ENCODE measurements around the gene CNIH2.

CNIH2 gene

DNA sequence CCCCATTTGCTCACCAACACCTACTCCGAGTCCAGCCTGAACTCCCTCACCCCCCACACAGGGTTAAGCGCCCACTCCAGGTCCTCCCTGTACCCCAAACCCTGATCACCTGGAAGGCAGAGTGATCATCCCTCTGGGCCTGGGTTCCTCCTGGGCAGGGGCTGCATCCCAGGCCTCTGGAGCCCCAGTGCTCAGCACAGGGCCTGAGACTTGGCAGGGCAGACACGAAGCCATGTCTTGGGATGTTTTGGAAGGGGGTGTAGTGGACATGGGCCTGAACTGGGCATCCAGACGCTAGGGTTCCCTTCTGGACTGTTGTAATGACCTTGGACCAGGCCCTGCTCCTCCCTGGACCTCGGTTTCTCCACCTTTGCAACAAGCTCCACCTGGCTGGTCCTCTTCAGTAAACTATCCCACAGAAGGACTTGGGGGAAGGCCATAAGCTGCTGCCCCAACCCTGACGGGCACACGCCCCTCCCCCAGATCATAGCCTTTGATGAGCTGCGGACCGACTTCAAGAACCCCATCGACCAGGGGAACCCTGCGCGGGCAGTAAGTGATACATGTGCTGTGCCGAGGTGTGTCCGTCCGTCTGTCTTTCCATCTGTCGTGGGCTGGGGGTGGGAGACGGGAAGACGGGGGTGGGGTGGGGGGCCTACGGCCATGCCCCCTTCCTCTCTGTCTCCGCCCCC lies 3.9 kb downstream of the CNIH2 start:
- H3K4ac ChIP-seq (ENCODE audit: low read depth, low read length) = no peak overlapping the region
- no peak overlapping the region for H4K12ac ChIP-seq (ENCODE audit: low read depth, low read length)
- no peak overlapping the region for H3K14ac ChIP-seq (ENCODE audit: low read length)
- H3K18ac ChIP-seq (ENCODE audit: low read length) = no peak overlapping the region
- H3K79me1 ChIP-seq (ENCODE audit: low read length) = no peaks in the 10 kb centered on the region
- H3K36me3 ChIP-seq (ENCODE audit: control insufficient read depth in 1 of 2, insufficient read depth in 2 of 2, low read length in 2 of 2) = peaks cover 26 to 29% of the 10 kb centered on the region in 2 experiments
- no peak overlapping the region for H2AK5ac ChIP-seq (ENCODE audit: low read length)
- H4K91ac ChIP-seq (ENCODE audit: low read depth, low read length) = no peak overlapping the region
- no peak for DNase-seq
- no peak overlapping the region for H3K4me2 ChIP-seq (ENCODE audit: low read length)
- H3K27ac ChIP-seq (ENCODE audit: low read depth, low read length) = no peak overlapping the region
- H4K8ac ChIP-seq (ENCODE audit: low read depth, low read length) = no peak overlapping the region
- peaks cover 5 to 7% of the 10 kb centered on the region in 2 experiments for H3K4me1 ChIP-seq (ENCODE audit: control insufficient read depth in 1 of 2, insufficient read depth in 2 of 2, low read length in 2 of 2)
- no peak overlapping the region for H2BK12ac ChIP-seq (ENCODE audit: low read length)
- no peak overlapping the region for H2BK120ac ChIP-seq (ENCODE audit: insufficient read depth, low read length, poor library complexity)
- H2AFZ ChIP-seq (ENCODE audit: insufficient read depth, low read length, poor library complexity) = no peak overlapping the region
- no peaks in the 10 kb centered on the region for H3K9me3 ChIP-seq (ENCODE audit: insufficient read depth, low read depth, low read length)
- H3K23ac ChIP-seq (ENCODE audit: low read length) = no peak overlapping the region
- H2BK5ac ChIP-seq (ENCODE audit: low read depth, low read length, poor library complexity) = no peak overlapping the region
- no peak overlapping the region for H3K9ac ChIP-seq (ENCODE audit: low read length)
- no CpG with 5 or more reads among the region's 20 CpGs for WGBS (ENCODE audit: extremely low coverage, insufficient coverage, insufficient read length)
- H3K4me3 ChIP-seq (ENCODE audit: low read depth, low read length) = no peak overlapping the region
- no peaks in the 10 kb centered on the region for H3K79me2 ChIP-seq (ENCODE audit: control insufficient read depth, insufficient read depth, low read length, poor library complexity)
- H3K27me3 ChIP-seq (ENCODE audit: insufficient read depth, low read length) = no peaks in the 10 kb centered on the region

DNA sequence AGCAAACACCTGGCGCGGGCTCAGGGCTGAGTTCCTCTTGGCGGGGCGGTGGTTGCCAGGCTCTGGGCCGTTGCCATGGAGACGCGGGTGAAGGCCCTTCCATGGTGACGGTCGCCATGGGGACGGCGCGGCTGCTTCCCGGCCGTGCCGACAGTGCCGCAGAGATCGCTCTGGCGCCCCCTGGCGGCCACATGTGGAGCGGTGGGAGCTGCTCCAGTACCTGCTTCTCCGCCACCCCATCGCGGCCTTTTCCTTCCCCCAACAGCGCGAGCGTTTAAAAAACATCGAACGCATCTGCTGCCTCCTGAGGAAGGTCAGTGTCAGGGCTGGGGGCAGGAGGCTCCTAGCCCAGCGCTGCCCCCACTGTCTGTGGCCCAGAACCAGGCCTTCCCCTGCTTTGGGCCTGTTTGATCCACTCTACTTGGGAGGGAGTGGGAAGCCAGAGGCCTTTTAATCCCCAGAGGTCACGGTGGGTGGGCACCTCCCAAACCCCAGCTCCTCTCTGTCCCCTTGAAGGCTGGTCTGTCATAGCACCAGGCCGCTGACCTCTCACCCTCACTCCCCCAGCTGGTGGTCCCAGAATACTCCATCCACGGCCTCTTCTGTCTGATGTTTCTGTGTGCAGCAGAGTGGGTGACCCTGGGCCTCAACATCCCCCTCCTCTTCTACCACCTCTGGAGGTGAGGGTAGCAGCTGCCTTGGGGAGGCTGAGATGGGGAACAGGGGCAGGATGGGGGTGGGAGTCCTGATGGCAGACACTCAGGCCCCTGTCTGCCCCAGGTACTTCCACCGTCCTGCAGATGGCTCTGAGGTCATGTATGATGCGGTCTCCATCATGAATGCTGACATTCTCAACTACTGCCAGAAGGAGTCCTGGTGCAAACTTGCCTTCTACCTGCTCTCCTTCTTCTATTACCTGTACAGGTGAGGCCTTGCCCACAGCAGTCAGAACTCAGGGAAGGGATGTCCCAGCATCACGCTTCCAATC lies 4.8 kb downstream of the CNIH2 start:
- H3K27me3 ChIP-seq (ENCODE audit: insufficient read depth, low read length) = no peaks in the 10 kb centered on the region
- WGBS (ENCODE audit: extremely low coverage, insufficient coverage, insufficient read length) = no CpG with 5 or more reads among the region's 35 CpGs
- H2BK5ac ChIP-seq (ENCODE audit: low read depth, low read length, poor library complexity) = no peak overlapping the region
- H4K12ac ChIP-seq (ENCODE audit: low read depth, low read length) = peak overlapping the region; percentile 41
- no peaks in the 10 kb centered on the region for H3K79me2 ChIP-seq (ENCODE audit: control insufficient read depth, insufficient read depth, low read length, poor library complexity)
- H2AK5ac ChIP-seq (ENCODE audit: low read length) = no peak overlapping the region
- H3K4me3 ChIP-seq (ENCODE audit: low read depth, low read length) = no peak overlapping the region
- H3K36me3 ChIP-seq (ENCODE audit: control insufficient read depth in 1 of 2, insufficient read depth in 2 of 2, low read length in 2 of 2) = peaks cover 27 to 31% of the 10 kb centered on the region in 2 experiments
- H4K8ac ChIP-seq (ENCODE audit: low read depth, low read length) = no peak overlapping the region
- H3K4me1 ChIP-seq (ENCODE audit: control insufficient read depth in 1 of 2, insufficient read depth in 2 of 2, low read length in 2 of 2) = peaks cover 5% of the 10 kb centered on the region in 2 experiments
- no peak overlapping the region for H3K4ac ChIP-seq (ENCODE audit: low read depth, low read length)
- H4K91ac ChIP-seq (ENCODE audit: low read depth, low read length) = no peak overlapping the region
- no peak overlapping the region for H3K14ac ChIP-seq (ENCODE audit: low read length)
- no peak overlapping the region for H2BK120ac ChIP-seq (ENCODE audit: insufficient read depth, low read length, poor library complexity)
- H3K9ac ChIP-seq (ENCODE audit: low read length) = no peak overlapping the region
- no peak overlapping the region for H3K27ac ChIP-seq (ENCODE audit: low read depth, low read length)
- no peak overlapping the region for H3K18ac ChIP-seq (ENCODE audit: low read length)
- no peaks in the 10 kb centered on the region for H3K9me3 ChIP-seq (ENCODE audit: insufficient read depth, low read depth, low read length)
- DNase-seq = peak; percentile 97 to 99
- H3K23ac ChIP-seq (ENCODE audit: low read length) = no peak overlapping the region
- H3K4me2 ChIP-seq (ENCODE audit: low read length) = no peak overlapping the region
- H3K79me1 ChIP-seq (ENCODE audit: low read length) = no peaks in the 10 kb centered on the region
- H2AFZ ChIP-seq (ENCODE audit: insufficient read depth, low read length, poor library complexity) = no peak overlapping the region
- no peak overlapping the region for H2BK12ac ChIP-seq (ENCODE audit: low read length)

DNA sequence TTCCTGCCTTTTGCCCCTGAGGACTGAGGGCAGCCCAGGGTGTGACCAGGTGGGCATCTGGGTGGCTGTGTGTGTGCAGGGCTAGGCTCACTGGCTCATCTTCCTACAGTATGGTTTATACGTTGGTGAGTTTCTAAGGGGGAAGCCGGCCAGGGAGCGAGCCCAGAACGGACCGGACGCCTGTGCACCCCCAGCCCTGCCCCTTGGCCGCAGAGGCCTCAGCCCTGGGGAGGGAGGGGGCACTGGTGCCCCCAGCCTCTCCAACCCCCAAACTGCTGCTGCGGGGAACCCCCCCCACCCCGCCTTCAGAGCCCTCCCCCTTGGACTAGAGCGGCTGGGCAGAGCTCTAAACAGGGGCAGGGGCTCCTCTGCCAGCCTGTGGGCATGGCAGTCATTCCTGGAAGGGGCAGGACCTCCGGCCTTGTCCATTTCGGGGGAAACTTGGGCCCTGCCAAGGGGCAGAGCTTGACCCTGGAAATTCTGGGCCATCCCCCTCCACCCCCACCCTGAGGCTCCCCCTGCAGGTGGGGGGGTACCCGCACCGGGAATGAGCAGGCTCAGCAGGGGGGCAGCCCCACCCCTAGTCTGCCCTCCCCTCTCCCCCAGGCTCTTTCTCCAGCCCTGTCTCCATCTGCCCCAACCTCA lies 5.6 kb downstream of the CNIH2 start:
- WGBS (ENCODE audit: extremely low coverage, insufficient coverage, insufficient read length) = no CpG with 5 or more reads among the region's 14 CpGs
- H2BK5ac ChIP-seq (ENCODE audit: low read depth, low read length, poor library complexity) = no peak overlapping the region
- DNase-seq = no peak

DNA sequence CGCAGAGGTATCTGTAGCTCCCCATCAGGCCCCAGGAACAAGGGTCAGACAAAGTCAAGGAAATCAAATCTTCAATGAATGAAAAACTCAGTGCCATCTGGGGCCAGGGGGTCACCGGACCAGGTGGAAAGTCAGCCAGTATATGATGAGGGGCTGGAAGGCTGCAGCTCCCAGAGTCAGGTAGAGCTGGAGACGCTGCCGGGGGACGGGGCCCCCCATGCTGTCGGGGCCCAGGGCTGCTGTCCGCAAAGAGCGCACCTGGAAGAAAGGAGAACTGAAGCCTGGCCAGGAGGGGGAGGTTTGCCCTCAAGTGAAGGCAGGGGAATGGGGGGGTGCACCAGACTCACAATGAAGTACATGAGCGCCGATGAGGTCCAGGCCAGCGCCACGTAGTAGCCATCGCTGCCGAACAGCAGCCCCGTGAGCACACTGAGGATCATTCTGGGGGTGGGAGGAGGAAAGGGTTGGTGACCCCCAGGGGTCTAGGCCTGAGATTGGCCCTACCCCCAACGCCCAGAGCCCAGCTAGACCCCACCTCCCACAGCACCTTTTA lies 6.6 kb downstream of the CNIH2 start:
- H3K9me3 ChIP-seq (ENCODE audit: insufficient read depth, low read depth, low read length) = no peaks in the 10 kb centered on the region
- peaks cover 7 to 8% of the 10 kb centered on the region in 2 experiments for H3K4me1 ChIP-seq (ENCODE audit: control insufficient read depth in 1 of 2, insufficient read depth in 2 of 2, low read length in 2 of 2)
- H2BK120ac ChIP-seq (ENCODE audit: insufficient read depth, low read length, poor library complexity) = no peak overlapping the region
- no peak overlapping the region for H3K18ac ChIP-seq (ENCODE audit: low read length)
- peaks cover 8% of the 10 kb centered on the region for H3K79me1 ChIP-seq (ENCODE audit: low read length)
- no peak overlapping the region for H3K23ac ChIP-seq (ENCODE audit: low read length)
- no peaks in the 10 kb centered on the region for H3K27me3 ChIP-seq (ENCODE audit: insufficient read depth, low read length)
- H3K4me3 ChIP-seq (ENCODE audit: low read depth, low read length) = no peak overlapping the region
- peaks cover 27 to 34% of the 10 kb centered on the region in 2 experiments for H3K36me3 ChIP-seq (ENCODE audit: control insufficient read depth in 1 of 2, insufficient read depth in 2 of 2, low read length in 2 of 2)
- H3K4ac ChIP-seq (ENCODE audit: low read depth, low read length) = no peak overlapping the region
- WGBS (ENCODE audit: extremely low coverage, insufficient coverage, insufficient read length) = no CpG with 5 or more reads among the region's 16 CpGs
- H4K12ac ChIP-seq (ENCODE audit: low read depth, low read length) = no peak overlapping the region
- H2AFZ ChIP-seq (ENCODE audit: insufficient read depth, low read length, poor library complexity) = no peak overlapping the region
- no peak overlapping the region for H2BK12ac ChIP-seq (ENCODE audit: low read length)
- H3K9ac ChIP-seq (ENCODE audit: low read length) = no peak overlapping the region
- H3K14ac ChIP-seq (ENCODE audit: low read length) = no peak overlapping the region
- H3K79me2 ChIP-seq (ENCODE audit: control insufficient read depth, insufficient read depth, low read length, poor library complexity) = peaks cover 10% of the 10 kb centered on the region
- no peak overlapping the region for H2BK5ac ChIP-seq (ENCODE audit: low read depth, low read length, poor library complexity)
- DNase-seq = no peak
- no peak overlapping the region for H2AK5ac ChIP-seq (ENCODE audit: low read length)
- no peak overlapping the region for H4K8ac ChIP-seq (ENCODE audit: low read depth, low read length)
- H3K4me2 ChIP-seq (ENCODE audit: low read length) = no peak overlapping the region
- H4K91ac ChIP-seq (ENCODE audit: low read depth, low read length) = no peak overlapping the region
- no peak overlapping the region for H3K27ac ChIP-seq (ENCODE audit: low read depth, low read length)

More for the DNA sequence above, 5.6 kb downstream of the CNIH2 start:
- Histone ChIP-seq H3K9ac (ENCODE audit: low read length) (no peak overlapping the region), H2BK12ac (ENCODE audit: low read length) (no peak overlapping the region), H3K9me3 (ENCODE audit: insufficient read depth, low read depth, low read length) (no peaks in the 10 kb centered on the region), H3K4me3 (ENCODE audit: low read depth, low read length) (no peak overlapping the region), H2BK120ac (ENCODE audit: insufficient read depth, low read length, poor library complexity) (no peak overlapping the region), H3K14ac (ENCODE audit: low read length) (no peak overlapping the region), H4K8ac (ENCODE audit: low read depth, low read length) (no peak overlapping the region), H3K27ac (ENCODE audit: low read depth, low read length) (no peak overlapping the region), H3K79me2 (ENCODE audit: control insufficient read depth, insufficient read depth, low read length, poor library complexity) (peaks cover 6% of the 10 kb centered on the region), H3K36me3 (ENCODE audit: control insufficient read depth in 1 of 2, insufficient read depth in 2 of 2, low read length in 2 of 2) (peaks cover 27 to 34% of the 10 kb centered on the region in 2 experiments), H3K4ac (ENCODE audit: low read depth, low read length) (no peak overlapping the region), H2AFZ (ENCODE audit: insufficient read depth, low read length, poor library complexity) (no peak overlapping the region), H4K12ac (ENCODE audit: low read depth, low read length) (no peak overlapping the region), H4K91ac (ENCODE audit: low read depth, low read length) (no peak overlapping the region), H2AK5ac (ENCODE audit: low read length) (no peak overlapping the region), H3K79me1 (ENCODE audit: low read length) (peaks cover 3% of the 10 kb centered on the region), H3K18ac (ENCODE audit: low read length) (no peak overlapping the region), H3K27me3 (ENCODE audit: insufficient read depth, low read length) (no peaks in the 10 kb centered on the region), H3K23ac (ENCODE audit: low read length) (no peak overlapping the region), H3K4me1 (ENCODE audit: control insufficient read depth in 1 of 2, insufficient read depth in 2 of 2, low read length in 2 of 2) (peaks cover 8% of the 10 kb centered on the region in 2 experiments), H3K4me2 (ENCODE audit: low read length) (no peak overlapping the region)

Measured in trophoblast cell (in vitro differentiated cells and primary cell).